ENCODE results near the gene AFF4.

Gene AFF4

GRCh38 chr5:132825834-132826391, 137.5 kb downstream of the AFF4 start:
- DNase-seq = no peak

Data from NCI-H1417 (cell line).